Measurements from ENCODE around the gene TXN. TPM values are rescaled to one million over a fixed set of nuclear protein-coding genes. Genes with fewer than 3 reads are reported as not detected.

Gene TXN
- total RNA-seq, 6 experiments from 2014 or later, result 125 to 287 (median 216) TPM

- Histone ChIP-seq H3K36me3 (peaks cover 0 to 53% (median 5%) of the 10 kb centered on the region in 4 donors), H3K9me3 (no peaks in the 10 kb centered on the region), H3K4me1 (peaks cover 0 to 32% (median 3%) of the 10 kb centered on the region in 4 donors), H3K27me3 (no peaks in the 10 kb centered on the region), H3K27ac (no peak overlapping the region), H3K4me3 (no peak overlapping the region)
- no peak for ATAC-seq
- TF ChIP-seq CTCF (IDR thresholded peaks at IDR 0.05) (no peak), POLR2A (IDR thresholded peaks at IDR 0.05) (no peak)
- WGBS (ENCODE audit: insufficient coverage, low coverage, low lambda C conversion rate, missing lambda C conversion rate), result 91% methylated on average over 5 of the region's 6 CpGs
- DNase-seq, result no peak
- intact Hi-C loops (cut with DNase I), result no loop called here
Observed at GRCh38 chr9:110246214-110246613, 10.1 kb downstream of the TXN start.

- WGBS (ENCODE audit: insufficient coverage, low coverage, low lambda C conversion rate, missing lambda C conversion rate), result 55% methylated on average over 3 of the region's 3 CpGs
- Histone ChIP-seq H3K27me3 (no peaks in the 10 kb centered on the region), H3K4me3 (no peak overlapping the region), H3K4me1 (peaks cover 0 to 25% (median 3%) of the 10 kb centered on the region in 4 donors), H3K27ac (peak overlapping the region in 1 of 3 donors; percentile 30), H3K36me3 (peaks cover 0 to 45% (median 3%) of the 10 kb centered on the region in 4 donors), H3K9me3 (no peaks in the 10 kb centered on the region)
- intact Hi-C loops (cut with DNase I), result no loop called here
- DNase-seq (no peak), ATAC-seq (no peak)
- TF ChIP-seq POLR2A (IDR thresholded peaks at IDR 0.05), result no peak
- no peak for TF ChIP-seq CTCF (IDR thresholded peaks at IDR 0.05)
Observed at GRCh38 chr9:110244616-110245015, 11.7 kb downstream of the TXN start.

- TF ChIP-seq CTCF (IDR thresholded peaks at IDR 0.05) (no peak), POLR2A (IDR thresholded peaks at IDR 0.05) (peak; percentile 0)
- no peaks in the 10 kb centered on the region for H3K9me3 ChIP-seq
- H3K36me3 ChIP-seq, result peaks cover 0 to 29% (median 3%) of the 10 kb centered on the region in 4 donors
- peaks cover 0 to 25% (median 3%) of the 10 kb centered on the region in 4 donors for H3K4me1 ChIP-seq
- no peak overlapping the region for H3K4me3 ChIP-seq
- intact Hi-C loops (cut with DNase I), result no loop called here
- H3K27me3 ChIP-seq, result no peaks in the 10 kb centered on the region
- DNase-seq (no peak), ATAC-seq (peak in 3 of 4 donors; percentile 3 to 10 (median 5))
- 100% methylated on average over 1 of the region's 1 CpG for WGBS (ENCODE audit: insufficient coverage, low coverage, low lambda C conversion rate, missing lambda C conversion rate)
- H3K27ac ChIP-seq, result peak overlapping the region in 1 of 3 donors; percentile 43
Observed at GRCh38 chr9:110241858-110242321, 14.4 kb downstream of the TXN start.

- Histone ChIP-seq H3K36me3 (peaks cover 0 to 24% (median 3%) of the 10 kb centered on the region in 4 donors), H3K4me3 (no peak overlapping the region), H3K27me3 (no peaks in the 10 kb centered on the region), H3K9me3 (no peaks in the 10 kb centered on the region), H3K27ac (peak overlapping the region in 1 of 3 donors; percentile 43), H3K4me1 (peaks cover 0 to 25% (median 3%) of the 10 kb centered on the region in 4 donors)
- 94% methylated on average over 2 of the region's 3 CpGs for WGBS (ENCODE audit: insufficient coverage, low coverage, low lambda C conversion rate, missing lambda C conversion rate)
- DNase-seq (no peak), ATAC-seq (no peak)
- TF ChIP-seq CTCF (IDR thresholded peaks at IDR 0.05) (no peak), POLR2A (IDR thresholded peaks at IDR 0.05) (peak; percentile 3)
- intact Hi-C loops (cut with DNase I), result no loop called here
Observed at GRCh38 chr9:110241260-110241857, 14.9 kb downstream of the TXN start.
